Esophagus muscularis mucosa (tissue), 4 donors: Measurements from ENCODE around the gene PRSS38. TPM values are rescaled to one million over a fixed set of nuclear protein-coding genes. Genes with fewer than 3 reads are reported as not detected.
A peak's percentile ranks its signal among the peaks of the same experiment; 100 is the strongest.

ENCODE experiments used
- DNase-seq: peaks from one replicate; pipeline ENCODE4 v3.0.0-alpha.2; 2017; ENCODE audit errors: extremely low spot score
- H3K27ac ChIP-seq, 4 donors: fragments of 200-600 bp; sonication (generic); replicated peaks in 1 of 4; 1 replicate in 3 of 4; 2 replicates in 1 of 4; pipeline ENCODE4 v1.5.1; 2016 to 2019; ENCODE audit warnings: mild to moderate bottlenecking in 1 of 4
- H3K27me3 ChIP-seq, 4 donors: fragments of 200-600 bp; sonication (generic); one replicate each; pipeline versions ENCODE4 v1.5.1 to v1.6.0; 2016 to 2019
- H3K36me3 ChIP-seq, 4 donors: fragments of 200-600 bp; sonication (generic); one replicate each; pipeline ENCODE4 v1.5.1; 2016 to 2019
- H3K4me1 ChIP-seq, 4 donors: fragments of 200-600 bp; sonication (generic); one replicate each; pipeline ENCODE4 v1.5.1; 2016 to 2019
- H3K4me3 ChIP-seq, 4 donors: fragments of 200-600 bp; sonication (generic); 1 replicate in 2 of 4; 2 replicates in 2 of 4; pipeline ENCODE4 v1.5.1; 2016 to 2019; ENCODE audit warnings: mild to moderate bottlenecking in 4 of 4, moderate library complexity in 1 of 4
- H3K9me3 ChIP-seq, 4 donors: fragments of 200-600 bp; sonication (generic); 1 replicate in 3 of 4; 2 replicates in 1 of 4; pipeline ENCODE4 v1.5.1; 2016 to 2019
- CTCF ChIP-seq, 3 experiments: fragments of 200-600 bp in 2 of 3; fragments of 450-650 bp in 1 of 3; sonication (generic) in 2 of 3; IDR thresholded peaks; one replicate each; pipeline ENCODE4 v1.5.1; 2017 to 2019; ENCODE audit warnings: antibody characterized with exemption in 3 of 3, mild to moderate bottlenecking in 2 of 3, moderate library complexity in 1 of 3
- EP300 ChIP-seq: sonication (generic); formaldehyde crosslinking; IDR thresholded peaks from one replicate; pipeline ENCODE4 v1.6.1; 2017; ENCODE audit warnings: antibody characterized with exemption
- POLR2A ChIP-seq: fragments of 450-650 bp; IDR thresholded peaks from one replicate; pipeline ENCODE4 v1.6.1; 2017; ENCODE audit warnings: antibody characterized with exemption, moderate library complexity, mild to moderate bottlenecking, low read depth
- POLR2AphosphoS5 ChIP-seq, 2 donors: sonication (generic); formaldehyde crosslinking; IDR thresholded peaks; one replicate each; pipeline ENCODE4 v1.6.1; 2017; ENCODE audit warnings: antibody characterized with exemption in 2 of 2
- WGBS: methylation state at CpG from one replicate; pipeline ENCODE4 v1.1.5; 2018; 5-methylcytosine and 5-hydroxymethylcytosine counted together
- intact Hi-C: fragments of 100-400 bp; cut with DNase I; formaldehyde crosslinking; loops from one replicate; pipeline ENCODE4 v1.15.1; 2023
- total RNA-seq, 4 donors: library from RNA; depleted of rRNA; stranded (reverse); fragments of >200 nt; gene quantifications; one replicate each; pipeline versions ENCODE4 v1.1.0 to v1.2.1, GENCODE V29; 2016

The PRSS38 gene
- total RNA-seq, 4 donors from 2014 or later = not detected

GRCh38 chr1:227889047-227889862, 73.8 kb downstream of the PRSS38 start:
- WGBS = 64% methylated on average over 13 of the region's 14 CpGs
- no peak for TF ChIP-seq POLR2AphosphoS5 (IDR thresholded peaks at IDR 0.05)
- TF ChIP-seq EP300 = no peak
- TF ChIP-seq CTCF (IDR thresholded peaks at IDR 0.05) = no peak
- no peak for TF ChIP-seq POLR2A
- Histone ChIP-seq H3K4me1 (peaks cover 24 to 40% (median 30%) of the 10 kb centered on the region in 4 donors), H3K36me3 (no peaks in the 10 kb centered on the region), H3K27ac (peak overlapping the region in 2 of 4 donors; percentile 95 to 97), H3K27me3 (peaks cover 0 to 5% (median 0%) of the 10 kb centered on the region in 4 donors), H3K9me3 (no peaks in the 10 kb centered on the region), H3K4me3 (no peak overlapping the region)
- intact Hi-C loops = loop anchor here (5.0 kb wide), 1 partner anchor 58 kb away; the partner anchor contains the start of gene WNT9A
- peak; percentile 91 for DNase-seq

- intact Hi-C loops = loop anchor here (5.0 kb wide), 1 partner anchor 57 kb away; the partner anchor contains the start of gene WNT9A
- Histone ChIP-seq H3K27ac (peak overlapping the region in 2 of 4 donors; percentile 95 to 97), H3K9me3 (no peaks in the 10 kb centered on the region), H3K36me3 (no peaks in the 10 kb centered on the region), H3K27me3 (peaks cover 0 to 5% (median 0%) of the 10 kb centered on the region in 4 donors), H3K4me1 (peaks cover 24 to 39% (median 30%) of the 10 kb centered on the region in 4 donors), H3K4me3 (no peak overlapping the region)
- TF ChIP-seq EP300 (no peak), CTCF (IDR thresholded peaks at IDR 0.05) (no peak), POLR2A (no peak), POLR2AphosphoS5 (IDR thresholded peaks at IDR 0.05) (no peak)
- WGBS = 83% methylated on average over 2 of the region's 13 CpGs
- peak; percentile 92 for DNase-seq
These were observed 74.5 kb downstream of the PRSS38 start for GRCh38 chr1:227889863-227890405.

GRCh38 chr1:227890451-227891222, 75.2 kb downstream of the PRSS38 start:
- Histone ChIP-seq H3K9me3 (no peaks in the 10 kb centered on the region), H3K4me3 (no peak overlapping the region), H3K27me3 (peaks cover 0 to 5% (median 0%) of the 10 kb centered on the region in 4 donors), H3K27ac (no peak overlapping the region), H3K4me1 (peaks cover 18 to 32% (median 23%) of the 10 kb centered on the region in 4 donors), H3K36me3 (no peaks in the 10 kb centered on the region)
- DNase-seq = peak; percentile 90
- 89% methylated on average over 8 of the region's 13 CpGs for WGBS
- intact Hi-C loops = no loop called here
- TF ChIP-seq EP300 = no peak
- no peak for TF ChIP-seq POLR2A
- TF ChIP-seq POLR2AphosphoS5 (IDR thresholded peaks at IDR 0.05) = no peak
- no peak for TF ChIP-seq CTCF (IDR thresholded peaks at IDR 0.05)

GRCh38 chr1:227891223-227891954, 75.9 kb downstream of the PRSS38 start:
- no peak overlapping the region for H3K27ac ChIP-seq
- no peak for TF ChIP-seq POLR2AphosphoS5 (IDR thresholded peaks at IDR 0.05)
- TF ChIP-seq EP300 = no peak
- no peak for TF ChIP-seq CTCF (IDR thresholded peaks at IDR 0.05)
- TF ChIP-seq POLR2A = no peak
- H3K27me3 ChIP-seq = peaks cover 0 to 5% (median 0%) of the 10 kb centered on the region in 4 donors
- 87% methylated on average over 17 of the region's 19 CpGs for WGBS
- H3K36me3 ChIP-seq = no peaks in the 10 kb centered on the region
- intact Hi-C loops = no loop called here
- peaks cover 10 to 30% (median 21%) of the 10 kb centered on the region in 4 donors for H3K4me1 ChIP-seq
- peak; percentile 81 for DNase-seq
- no peak overlapping the region for H3K4me3 ChIP-seq
- H3K9me3 ChIP-seq = no peaks in the 10 kb centered on the region
